H9 (cell line): ENCODE data around the gene HDAC7. TPM values are rescaled to one million over a fixed set of nuclear protein-coding genes. Genes with fewer than 3 reads are reported as not detected.

Experiments used
- DNase-seq: peaks from one replicate; pipeline ENCODE4 v3.0.0-alpha.2; 2017
- H2AFZ ChIP-seq: one replicate; pipeline ENCODE4 v1.6.1; 2013; ENCODE audit warnings: mild to moderate bottlenecking, low read length, control low read depth, moderate library complexity
- H2AK5ac ChIP-seq: 2 replicates; pipeline ENCODE4 v1.6.1; 2013; ENCODE audit warnings: low read length, control low read depth, mixed read lengths; ENCODE audit not compliant: insufficient read length
- H2BK120ac ChIP-seq: one replicate; pipeline ENCODE4 v1.6.1; 2013; ENCODE audit warnings: low read depth, mild to moderate bottlenecking, low read length, control low read depth, inconsistent platforms; ENCODE audit not compliant: poor library complexity, severe bottlenecking
- H2BK12ac ChIP-seq: 2 replicates; pipeline ENCODE4 v1.6.1; 2013; ENCODE audit warnings: low read length, control low read depth, mixed read lengths, low read depth; ENCODE audit not compliant: insufficient read length
- H2BK15ac ChIP-seq: 2 replicates; pipeline ENCODE4 v1.6.1; 2013; ENCODE audit warnings: low read depth, low read length, control low read depth
- H2BK20ac ChIP-seq: one replicate; pipeline ENCODE4 v1.6.1; 2013; ENCODE audit warnings: low read depth, mild to moderate bottlenecking, low read length, control low read depth, inconsistent platforms; ENCODE audit not compliant: poor library complexity, severe bottlenecking
- H2BK5ac ChIP-seq: 2 replicates; pipeline ENCODE4 v1.6.1; 2013; ENCODE audit warnings: low read length, control low read depth, mixed read lengths; ENCODE audit not compliant: insufficient read length
- H3K14ac ChIP-seq: 2 replicates; pipeline ENCODE4 v1.6.1; 2013; ENCODE audit warnings: low read length, control low read depth; ENCODE audit not compliant: insufficient read depth
- H3K18ac ChIP-seq: 2 replicates; pipeline ENCODE4 v1.6.1; 2013; ENCODE audit warnings: low read depth, mild to moderate bottlenecking, mixed read lengths, low read length, control low read depth; ENCODE audit not compliant: insufficient read length
- H3K23ac ChIP-seq: 2 replicates; pipeline ENCODE4 v1.6.1; 2013; ENCODE audit warnings: low read length, control low read depth, mixed read lengths, low read depth; ENCODE audit not compliant: insufficient read length
- H3K23me2 ChIP-seq: 2 replicates; pipeline ENCODE4 v1.6.1; 2013; ENCODE audit warnings: low read depth, mild to moderate bottlenecking, mixed read lengths, low read length, control low read depth; ENCODE audit not compliant: insufficient read length, poor library complexity, severe bottlenecking
- H3K27ac ChIP-seq: 2 replicates; pipeline ENCODE4 v1.5.1; 2013; ENCODE audit warnings: low read length, control low read depth, mixed read lengths, low read depth; ENCODE audit not compliant: insufficient read length
- H3K27me3 ChIP-seq: 2 replicates; pipeline ENCODE4 v1.6.1; 2013; ENCODE audit warnings: low read length, control low read depth, inconsistent platforms; ENCODE audit not compliant: insufficient read depth
- H3K4ac ChIP-seq: 2 replicates; pipeline ENCODE4 v1.6.1; 2013; ENCODE audit warnings: low read depth, mild to moderate bottlenecking, control low read depth, inconsistent platforms, low read length, moderate library complexity
- H3K4me1 ChIP-seq: 2 replicates; pipeline ENCODE4 v1.6.1; 2013; ENCODE audit warnings: low read length, control low read depth, inconsistent platforms; ENCODE audit not compliant: insufficient read depth
- H3K4me2 ChIP-seq: 2 replicates; pipeline ENCODE4 v1.6.1; 2013; ENCODE audit warnings: low read length, control low read depth, mixed read lengths; ENCODE audit not compliant: insufficient read length, insufficient read depth
- H3K56ac ChIP-seq: 2 replicates; pipeline ENCODE4 v1.6.1; 2013; ENCODE audit warnings: low read depth, mild to moderate bottlenecking, mixed read lengths, low read length, control low read depth; ENCODE audit not compliant: insufficient read length
- H3K79me1 ChIP-seq: 2 replicates; pipeline ENCODE4 v1.6.1; 2013; ENCODE audit warnings: low read depth, mild to moderate bottlenecking, moderate library complexity, low read length, control low read depth, inconsistent platforms; ENCODE audit not compliant: insufficient read depth, poor library complexity, severe bottlenecking
- H3K79me2 ChIP-seq: 2 replicates; pipeline ENCODE4 v1.6.1; 2013; ENCODE audit warnings: low read length, control low read depth, inconsistent platforms; ENCODE audit not compliant: insufficient read depth
- H3K9ac ChIP-seq: 2 replicates; pipeline ENCODE4 v1.6.1; 2013; ENCODE audit warnings: low read length, control low read depth, mixed read lengths; ENCODE audit not compliant: insufficient read length; ENCODE audit errors: extremely low read depth
- H3K9me3 ChIP-seq: one replicate; pipeline ENCODE4 v1.6.1; 2013; ENCODE audit warnings: low read depth, low read length, inconsistent platforms; ENCODE audit not compliant: control insufficient read depth
- H3T11ph ChIP-seq: one replicate; pipeline ENCODE4 v1.6.1; 2013; ENCODE audit warnings: mild to moderate bottlenecking, low read length, control low read depth, inconsistent platforms
- H4K20me1 ChIP-seq: one replicate; pipeline ENCODE4 v1.6.1; 2013; ENCODE audit not compliant: control insufficient read depth, insufficient read length, insufficient read depth
- H4K5ac ChIP-seq: 2 replicates; pipeline ENCODE4 v1.6.1; 2013; ENCODE audit warnings: low read depth, mild to moderate bottlenecking, mixed read lengths, low read length, control low read depth; ENCODE audit not compliant: insufficient read length
- H4K8ac ChIP-seq: replicated peaks from 2 replicates; pipeline ENCODE4 v1.6.1; 2013; ENCODE audit warnings: low read length, control low read depth, mixed read lengths, low read depth; ENCODE audit not compliant: insufficient read length
- H4K91ac ChIP-seq: 2 replicates; pipeline ENCODE4 v1.6.1; 2013; ENCODE audit warnings: low read depth, mild to moderate bottlenecking, moderate library complexity, mixed read lengths, low read length, control low read depth; ENCODE audit not compliant: insufficient read length
- H3K27ac Mint-ChIP-seq, 3 experiments: 2 replicates in 2 of 3; 3 replicates in 1 of 3; pipeline ENCODE4 v1.8.0; 2020 to 2021; ENCODE audit warnings: mixed read lengths in 3 of 3, mild to moderate bottlenecking in 1 of 3, moderate library complexity in 1 of 3
- H3K27me3 Mint-ChIP-seq: 2 replicates; pipeline ENCODE4 v1.8.0; 2021; ENCODE audit warnings: low read depth, mild to moderate bottlenecking, moderate library complexity, mixed read lengths
- H3K36me3 Mint-ChIP-seq, 3 experiments: 2 replicates in 2 of 3; 3 replicates in 1 of 3; pipeline ENCODE4 v1.8.0; 2020 to 2021; ENCODE audit warnings: low read depth in 3 of 3, mixed read lengths in 3 of 3; ENCODE audit not compliant: insufficient read depth in 1 of 3
- H3K4me1 Mint-ChIP-seq, 2 experiments: 2 replicates each; pipeline ENCODE4 v1.8.0; 2020; ENCODE audit warnings: mixed read lengths in 2 of 2
- H3K4me3 Mint-ChIP-seq, 2 experiments: 2 replicates in 1 of 2; 3 replicates in 1 of 2; pipeline ENCODE4 v1.8.0; 2020 to 2021; ENCODE audit warnings: mild to moderate bottlenecking in 2 of 2, mixed read lengths in 2 of 2, moderate library complexity in 1 of 2
- H3K9me3 Mint-ChIP-seq, 2 experiments: 2 replicates in 1 of 2; 3 replicates in 1 of 2; pipeline ENCODE4 v1.8.0; 2020; ENCODE audit warnings: mild to moderate bottlenecking in 2 of 2, mixed read lengths in 2 of 2, moderate library complexity in 1 of 2
- CTCF ChIP-seq: fragments of 200-600 bp; sonication (generic); conservative IDR thresholded peaks from 3 replicates; pipeline ENCODE4 v1.8.0; 2021; ENCODE audit warnings: antibody characterized with exemption, mild to moderate bottlenecking
- WGBS: extraction: QIAGEN DNeasy Blood & Tissue Kit; methylation state at CpG from one replicate; pipeline ENCODE4 v1.1.7; 2013; ENCODE audit warnings: missing lambda C conversion rate, low lambda C conversion rate, mixed read lengths; ENCODE audit not compliant: insufficient read length; ENCODE audit errors: extremely low coverage; 5-methylcytosine and 5-hydroxymethylcytosine counted together
- total RNA-seq: library from RNA; stranded (reverse); gene quantifications from 2 replicates; pipeline ENCODE4 v1.2.1, GENCODE V29; 2021

The HDAC7 gene
- total RNA-seq, 1 experiment from 2014 or later, result 72.1 TPM

GRCh38 chr12:47856721-47857575 is 37.2 kb upstream of the HDAC7 start:
- Histone ChIP-seq H3K56ac (no peak overlapping the region), H3K18ac (no peak overlapping the region), H4K8ac (no peak overlapping the region), H3T11ph (no peak overlapping the region), H2BK120ac (no peak overlapping the region), H3K27me3 (no peaks in the 10 kb centered on the region), H3K9me3 (no peaks in the 10 kb centered on the region), H2AK5ac (no peak overlapping the region), H2AFZ (no peak overlapping the region), H2BK20ac (no peak overlapping the region), H3K9ac (no peak overlapping the region), H3K14ac (no peak overlapping the region), H3K23ac (no peak overlapping the region), H2BK5ac (no peak overlapping the region), H3K27ac (no peak overlapping the region), H3K79me2 (no peaks in the 10 kb centered on the region), H3K23me2 (no peaks in the 10 kb centered on the region), H3K4me2 (no peak overlapping the region), H3K4me1 (no peaks in the 10 kb centered on the region), H3K4ac (no peak overlapping the region), H2BK15ac (no peak overlapping the region), H4K91ac (no peak overlapping the region), H2BK12ac (no peak overlapping the region), H4K5ac (no peak overlapping the region), H4K20me1 (no peaks in the 10 kb centered on the region), H3K79me1 (no peaks in the 10 kb centered on the region)
- Mint-ChIP-seq H3K9me3 (no peaks in the 10 kb centered on the region), H3K36me3 (no peaks in the 10 kb centered on the region), H3K27me3 (peaks cover 6% of the 10 kb centered on the region), H3K4me1 (peaks cover 0 to 2% of the 10 kb centered on the region in 2 experiments; a peak in 1 of 4 replicates), H3K27ac (no peak overlapping the region), H3K4me3 (no peak overlapping the region; a peak in 1 of 5 replicates)
- no peak for DNase-seq
- WGBS, result no CpG with 5 or more reads among the region's 17 CpGs
- TF ChIP-seq CTCF, result no peak
